Measurements from ENCODE around the gene KAT14.
"Not testable (repeated sequence)": the region's sequence is repeated elsewhere in the genome, so short reads cannot be mapped to it uniquely, and the experiment has no call there.

The KAT14 gene

DNA sequence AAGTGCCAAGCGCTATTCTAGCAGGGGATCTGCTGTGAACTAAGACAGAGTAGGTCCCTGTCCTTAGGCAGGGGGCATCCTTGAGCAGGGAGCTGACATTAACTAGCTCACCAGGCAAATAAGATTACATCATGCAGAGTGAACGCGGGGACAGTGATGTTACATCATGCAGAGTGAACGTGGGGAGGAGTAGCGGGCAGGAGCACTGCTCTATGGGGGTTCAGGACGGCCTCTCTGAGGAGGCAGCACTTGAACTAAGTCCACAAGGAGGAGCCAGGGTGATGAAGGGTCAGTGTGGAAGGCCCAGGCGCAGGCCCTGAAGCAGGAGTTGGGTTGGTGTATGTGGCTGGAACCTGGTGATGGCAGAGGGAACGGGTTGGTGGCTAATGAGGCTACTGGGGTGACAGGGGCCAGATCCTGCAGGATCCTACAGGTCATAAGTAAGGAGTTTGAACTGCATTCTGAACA lies 38.7 kb downstream of the KAT14 start:
- peaks cover 64% of the 10 kb centered on the region for H3K79me2 ChIP-seq (ENCODE audit: control insufficient read depth, low read length)
- peaks cover 5% of the 10 kb centered on the region; the same call in 1 of the 2 replicates for H3K9me3 ChIP-seq (ENCODE audit: control insufficient read depth, insufficient read depth, low read length)
- TF ChIP-seq, protein P1, sequence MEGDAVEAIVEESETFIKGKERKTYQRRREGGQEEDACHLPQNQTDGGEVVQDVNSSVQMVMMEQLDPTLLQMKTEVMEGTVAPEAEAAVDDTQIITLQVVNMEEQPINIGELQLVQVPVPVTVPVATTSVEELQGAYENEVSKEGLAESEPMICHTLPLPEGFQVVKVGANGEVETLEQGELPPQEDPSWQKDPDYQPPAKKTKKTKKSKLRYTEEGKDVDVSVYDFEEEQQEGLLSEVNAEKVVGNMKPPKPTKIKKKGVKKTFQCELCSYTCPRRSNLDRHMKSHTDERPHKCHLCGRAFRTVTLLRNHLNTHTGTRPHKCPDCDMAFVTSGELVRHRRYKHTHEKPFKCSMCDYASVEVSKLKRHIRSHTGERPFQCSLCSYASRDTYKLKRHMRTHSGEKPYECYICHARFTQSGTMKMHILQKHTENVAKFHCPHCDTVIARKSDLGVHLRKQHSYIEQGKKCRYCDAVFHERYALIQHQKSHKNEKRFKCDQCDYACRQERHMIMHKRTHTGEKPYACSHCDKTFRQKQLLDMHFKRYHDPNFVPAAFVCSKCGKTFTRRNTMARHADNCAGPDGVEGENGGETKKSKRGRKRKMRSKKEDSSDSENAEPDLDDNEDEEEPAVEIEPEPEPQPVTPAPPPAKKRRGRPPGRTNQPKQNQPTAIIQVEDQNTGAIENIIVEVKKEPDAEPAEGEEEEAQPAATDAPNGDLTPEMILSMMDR (IDR thresholded peaks at IDR 0.05; ENCODE audit: low read depth, low read length, poor library complexity, severe bottlenecking): no peak
- TF ChIP-seq EZH2phosphoT487 (IDR thresholded peaks at IDR 0.05; ENCODE audit: borderline replicate concordance, low read length): no peak
- H3K27me3 ChIP-seq (ENCODE audit: control insufficient read depth, low read length): no peaks in the 10 kb centered on the region
- H3K4me3 ChIP-seq (ENCODE audit: low read length): no peak overlapping the region
- H3F3A ChIP-seq (ENCODE audit: control insufficient read depth, insufficient read depth): no peaks in the 10 kb centered on the region
- H3K27ac ChIP-seq (ENCODE audit: low read depth, low read length): no peak overlapping the region
- H3K9me2 ChIP-seq (replicated peaks; ENCODE audit: control insufficient read depth, low read length): no peaks in the 10 kb centered on the region
- H3K36me3 ChIP-seq (ENCODE audit: control insufficient read depth, low read length): peaks cover 60% of the 10 kb centered on the region
- H3K4me2 ChIP-seq (ENCODE audit: low read length): no peak overlapping the region
- H3K4me1 ChIP-seq (ENCODE audit: control insufficient read depth, low read length): no peaks in the 10 kb centered on the region
- no peaks in the 10 kb centered on the region for H4K20me1 ChIP-seq (ENCODE audit: control insufficient read depth, insufficient read depth, low read depth, low read length)

DNA sequence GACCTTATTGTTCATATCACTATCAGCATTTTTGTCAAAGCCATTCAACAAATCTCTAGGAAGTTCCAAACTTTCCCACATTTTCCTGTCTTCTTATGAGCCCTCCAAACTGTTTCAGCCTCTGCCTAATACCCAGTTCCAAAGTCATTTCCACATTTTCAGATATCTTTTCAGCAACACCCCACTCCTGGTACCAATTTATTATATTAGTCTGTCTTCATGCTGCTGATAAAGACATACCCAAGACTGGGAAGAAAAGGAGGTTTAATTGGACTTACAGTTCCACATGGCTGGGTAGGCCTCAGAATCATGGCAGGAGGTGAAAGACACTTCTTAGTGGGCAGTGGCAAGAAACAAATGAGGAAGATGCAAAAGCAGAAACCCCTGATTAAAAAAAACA lies 42.7 kb downstream of the KAT14 start:
- H3K9me3 ChIP-seq (ENCODE audit: control insufficient read depth, insufficient read depth, low read length); H3K4me2 ChIP-seq (ENCODE audit: low read length); H3F3A ChIP-seq (ENCODE audit: control insufficient read depth, insufficient read depth); H3K4me1 ChIP-seq (ENCODE audit: control insufficient read depth, low read length); H3K27ac ChIP-seq (ENCODE audit: low read depth, low read length); H3K9me2 ChIP-seq (replicated peaks; ENCODE audit: control insufficient read depth, low read length); H4K20me1 ChIP-seq (ENCODE audit: control insufficient read depth, insufficient read depth, low read depth, low read length); H3K27me3 ChIP-seq (ENCODE audit: control insufficient read depth, low read length); H3K4me3 ChIP-seq (ENCODE audit: low read length): not testable (repeated sequence)
- Histone ChIP-seq H3K36me3 (ENCODE audit: control insufficient read depth, low read length) (peaks cover 69% of the 10 kb centered on the region), H3K79me2 (ENCODE audit: control insufficient read depth, low read length) (peaks cover 33% of the 10 kb centered on the region)

DNA sequence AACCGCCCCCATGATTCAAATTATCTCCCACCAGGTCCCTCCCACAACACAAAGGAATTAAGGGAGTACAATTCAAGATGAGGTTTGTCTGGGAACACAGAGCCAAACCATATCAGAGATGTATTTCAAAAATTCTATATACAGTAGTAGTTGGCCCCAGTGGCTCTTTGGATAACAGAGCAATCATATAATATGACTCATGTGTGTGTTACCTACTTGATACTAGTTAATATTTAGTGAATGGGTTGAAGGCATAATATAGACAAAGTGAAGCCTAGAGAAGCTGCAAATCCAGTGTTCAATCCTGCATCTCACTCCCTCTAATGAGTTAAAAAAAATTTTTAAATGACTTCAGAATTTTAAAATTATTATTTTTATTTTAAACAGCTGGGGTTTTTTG lies 43.2 kb downstream of the KAT14 start:
- Histone ChIP-seq H3K4me2 (ENCODE audit: low read length) (no peak overlapping the region), H3K79me2 (ENCODE audit: control insufficient read depth, low read length) (peaks cover 29% of the 10 kb centered on the region), H3K27ac (ENCODE audit: low read depth, low read length) (no peak overlapping the region), H4K20me1 (ENCODE audit: control insufficient read depth, insufficient read depth, low read depth, low read length) (no peaks in the 10 kb centered on the region), H3K27me3 (ENCODE audit: control insufficient read depth, low read length) (no peaks in the 10 kb centered on the region), H3K9me3 (ENCODE audit: control insufficient read depth, insufficient read depth, low read length) (peaks cover 5% of the 10 kb centered on the region; the same call in 1 of the 2 replicates), H3K36me3 (ENCODE audit: control insufficient read depth, low read length) (peaks cover 70% of the 10 kb centered on the region), H3K4me3 (ENCODE audit: low read length) (no peak overlapping the region), H3F3A (ENCODE audit: control insufficient read depth, insufficient read depth) (no peaks in the 10 kb centered on the region), H3K9me2 (replicated peaks; ENCODE audit: control insufficient read depth, low read length) (no peaks in the 10 kb centered on the region), H3K4me1 (ENCODE audit: control insufficient read depth, low read length) (no peaks in the 10 kb centered on the region)
- no peak for TF ChIP-seq EZH2phosphoT487 (IDR thresholded peaks at IDR 0.05; ENCODE audit: borderline replicate concordance, low read length)
- TF ChIP-seq, protein P1 (IDR thresholded peaks at IDR 0.05; ENCODE audit: low read depth, low read length, poor library complexity, severe bottlenecking): no peak

DNA sequence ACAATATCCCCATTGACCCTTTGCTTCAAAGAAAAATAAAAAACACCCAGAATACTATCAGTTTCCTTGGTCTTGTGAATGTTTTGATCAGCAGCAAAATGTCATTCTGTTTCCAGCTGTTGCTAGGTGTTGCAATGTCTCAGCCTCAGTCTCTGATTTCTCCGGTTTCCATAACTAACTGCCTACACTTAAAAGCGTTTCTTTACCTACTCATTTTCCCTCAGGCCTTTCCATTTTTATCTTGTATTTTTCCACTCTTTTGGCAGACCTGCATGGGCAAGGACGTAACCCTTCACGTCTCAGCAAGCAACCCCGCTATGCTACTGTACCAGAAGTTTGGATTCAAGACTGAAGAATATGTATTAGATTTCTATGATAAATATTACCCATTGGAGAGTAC lies 49.4 kb downstream of the KAT14 start:
- peaks cover 65% of the 10 kb centered on the region for H3K36me3 ChIP-seq (ENCODE audit: control insufficient read depth, low read length)
- H3K27ac ChIP-seq (ENCODE audit: low read depth, low read length): no peak overlapping the region
- H3K4me2 ChIP-seq (ENCODE audit: low read length): no peak overlapping the region
- no peaks in the 10 kb centered on the region for H3K27me3 ChIP-seq (ENCODE audit: control insufficient read depth, low read length)
- no peaks in the 10 kb centered on the region for H3K79me2 ChIP-seq (ENCODE audit: control insufficient read depth, low read length)
- H3K4me3 ChIP-seq (ENCODE audit: low read length): no peak overlapping the region
- no peaks in the 10 kb centered on the region for H3K4me1 ChIP-seq (ENCODE audit: control insufficient read depth, low read length)
- H4K20me1 ChIP-seq (ENCODE audit: control insufficient read depth, insufficient read depth, low read depth, low read length): no peaks in the 10 kb centered on the region
- no peaks in the 10 kb centered on the region for H3K9me3 ChIP-seq (ENCODE audit: control insufficient read depth, insufficient read depth, low read length)
- no peaks in the 10 kb centered on the region for H3F3A ChIP-seq (ENCODE audit: control insufficient read depth, insufficient read depth)
- no peaks in the 10 kb centered on the region for H3K9me2 ChIP-seq (replicated peaks; ENCODE audit: control insufficient read depth, low read length)
- TF ChIP-seq, protein P1 (IDR thresholded peaks at IDR 0.05; ENCODE audit: low read depth, low read length, poor library complexity, severe bottlenecking): no peak
- no peak for TF ChIP-seq EZH2phosphoT487 (IDR thresholded peaks at IDR 0.05; ENCODE audit: borderline replicate concordance, low read length)
